H1 (cell line): ENCODE data around the gene PPP3R2. TPM values are rescaled to one million over a fixed set of nuclear protein-coding genes. Genes with fewer than 3 reads are reported as not detected.

Source experiments
- CTCF ChIA-PET: fragments of 300-600 bp; sonication (Branson Sonifier 250); formaldehyde crosslinking; loops from one replicate; lab custom pipeline; 2021; ENCODE audit not compliant: partially characterized antibody; lab: Charles Lee
- POLR2A ChIA-PET: fragments of 300-600 bp; sonication (Branson Sonifier 250); formaldehyde crosslinking; loops from one replicate; lab custom pipeline; 2021; ENCODE audit warnings: inconsistent platforms; ENCODE audit not compliant: partially characterized antibody; lab: Charles Lee
- DNase-seq, 2 experiments: peaks; one replicate each; pipeline versions ENCODE4 v3.0.0 to v3.0.0-alpha.2; 2010 to 2022; ENCODE audit warnings: low spot score in 2 of 2, low read depth in 1 of 2, mixed read lengths in 1 of 2
- FAIRE-seq: peaks from 2 replicates; lab custom pipeline; 2011; peaks lifted over from hg19 to GRCh38; lab: Jason Lieb, UNC
- H2AFZ ChIP-seq: 2 replicates; pipeline ENCODE4 v1.8.1; 2012; ENCODE audit warnings: low read length, inconsistent platforms
- H2AK5ac ChIP-seq: 2 replicates; pipeline ENCODE4 v1.6.1; 2013; ENCODE audit warnings: low read depth, low read length
- H2BK120ac ChIP-seq: replicated peaks from 2 replicates; pipeline ENCODE3; 2013; ENCODE audit warnings: low read depth, low read length, inconsistent platforms
- H2BK12ac ChIP-seq: 2 replicates; pipeline ENCODE4 v1.6.1; 2013; ENCODE audit warnings: low read depth, low read length
- H2BK15ac ChIP-seq: 2 replicates; pipeline ENCODE4 v1.6.1; 2013; ENCODE audit warnings: low read length
- H2BK20ac ChIP-seq: 2 replicates; pipeline ENCODE4 v1.6.1; 2013; ENCODE audit warnings: low read length
- H2BK5ac ChIP-seq: 2 replicates; pipeline ENCODE4 v1.6.1; 2013; ENCODE audit warnings: low read depth, low read length
- H3K14ac ChIP-seq: 2 replicates; pipeline ENCODE4 v1.6.1; 2013; ENCODE audit warnings: inconsistent platforms; ENCODE audit not compliant: insufficient read length
- H3K18ac ChIP-seq: 2 replicates; pipeline ENCODE4 v1.6.1; 2013; ENCODE audit warnings: low read length; ENCODE audit errors: extremely low read depth
- H3K23ac ChIP-seq: 2 replicates; pipeline ENCODE4 v1.6.1; 2013; ENCODE audit warnings: inconsistent platforms; ENCODE audit not compliant: insufficient read length
- H3K23me2 ChIP-seq: 2 replicates; pipeline ENCODE4 v1.6.1; 2013; ENCODE audit warnings: low read depth, low read length
- H3K27ac ChIP-seq: 2 replicates; pipeline ENCODE4 v1.6.1; 2011; ENCODE audit warnings: low read depth, low read length, inconsistent platforms
- H3K27me3 ChIP-seq, 4 experiments: replicated peaks in 1 of 4; 1 replicate in 1 of 4; 2 replicates in 3 of 4; pipeline versions ENCODE4 v1.6.1 to v1.8.1; 2011 to 2013; ENCODE audit warnings: low read length in 3 of 4, mild to moderate bottlenecking in 3 of 4, inconsistent platforms in 2 of 4, mixed read lengths in 2 of 4, moderate library complexity in 1 of 4; ENCODE audit not compliant: control insufficient read depth in 3 of 4, insufficient read depth in 3 of 4; ENCODE audit errors: extremely low read depth in 1 of 4
- H3K36me3 ChIP-seq, 4 experiments: 2 replicates each; pipeline versions ENCODE4 v1.6.1 to v1.8.1; 2011 to 2013; ENCODE audit warnings: mild to moderate bottlenecking in 4 of 4, low read length in 3 of 4, moderate library complexity in 2 of 4, control low read depth in 1 of 4, inconsistent platforms in 1 of 4; ENCODE audit not compliant: insufficient read depth in 4 of 4, control insufficient read depth in 2 of 4
- H3K4ac ChIP-seq: replicated peaks from 2 replicates; pipeline ENCODE3; 2013; ENCODE audit warnings: low read length, low read depth, mixed read lengths, inconsistent platforms; ENCODE audit not compliant: insufficient read length
- H3K4me1 ChIP-seq, 4 experiments: replicated peaks in 1 of 4; 1 replicate in 1 of 4; 2 replicates in 3 of 4; pipeline versions ENCODE4 v1.6.1 to v1.8.1; 2011 to 2013; ENCODE audit warnings: low read length in 3 of 4, inconsistent platforms in 2 of 4, mixed read lengths in 1 of 4; ENCODE audit not compliant: insufficient read depth in 4 of 4, control insufficient read depth in 3 of 4
- H3K4me2 ChIP-seq, 2 experiments: 2 replicates each; pipeline versions ENCODE4 v1.6.1 to v1.8.1; 2011 to 2013; ENCODE audit warnings: low read depth in 2 of 2, low read length in 2 of 2, control low read depth in 1 of 2, inconsistent platforms in 1 of 2, mild to moderate bottlenecking in 1 of 2; ENCODE audit not compliant: insufficient read depth in 1 of 2
- H3K4me3 ChIP-seq, 4 experiments: fragments of 200-600, 300-600 bp in 1 of 4; sonication (generic), shearing (Covaris generic), sonication (Bioruptor Twin) in 1 of 4; 2 replicates each; pipeline versions ENCODE4 v1.5.1 to v1.8.1; 2011 to 2016; ENCODE audit warnings: low read length in 4 of 4, low read depth in 3 of 4, control low read depth in 2 of 4, inconsistent platforms in 2 of 4, mild to moderate bottlenecking in 2 of 4, mixed read lengths in 1 of 4, moderate library complexity in 1 of 4; ENCODE audit not compliant: insufficient read depth in 2 of 4; ENCODE audit errors: extremely low read depth in 1 of 4
- H3K56ac ChIP-seq: replicated peaks from 2 replicates; pipeline ENCODE3; 2013; ENCODE audit warnings: low read depth, mild to moderate bottlenecking, mixed read lengths, low read length, inconsistent platforms; ENCODE audit not compliant: insufficient read length
- H3K79me1 ChIP-seq: 2 replicates; pipeline ENCODE4 v1.6.1; 2013; ENCODE audit warnings: low read depth, low read length, control low read depth
- H3K79me2 ChIP-seq, 2 experiments: 2 replicates each; pipeline versions ENCODE4 v1.6.1 to v1.8.1; 2012 to 2013; ENCODE audit warnings: low read length in 2 of 2, mild to moderate bottlenecking in 2 of 2, inconsistent platforms in 1 of 2; ENCODE audit not compliant: insufficient read depth in 2 of 2, control insufficient read depth in 1 of 2
- H3K9ac ChIP-seq, 4 experiments: replicated peaks in 1 of 4; 1 replicate in 1 of 4; 2 replicates in 3 of 4; pipeline versions ENCODE4 v1.6.1 to v1.8.1; 2011 to 2013; ENCODE audit warnings: low read depth in 3 of 4, low read length in 3 of 4, control low read depth in 2 of 4, mild to moderate bottlenecking in 2 of 4, moderate library complexity in 2 of 4, inconsistent platforms in 1 of 4; ENCODE audit errors: extremely low read depth in 1 of 4
- H3K9me3 ChIP-seq, 2 experiments: 2 replicates each; pipeline versions ENCODE4 v1.6.1 to v1.8.1; 2012 to 2013; ENCODE audit warnings: mild to moderate bottlenecking in 2 of 2, moderate library complexity in 2 of 2, control low read depth in 1 of 2, inconsistent platforms in 1 of 2, low read depth in 1 of 2, low read length in 1 of 2, mixed read lengths in 1 of 2; ENCODE audit not compliant: insufficient read depth in 2 of 2
- H4K20me1 ChIP-seq, 2 experiments: replicated peaks in 1 of 2; 2 replicates each; pipeline versions ENCODE3 to v1.8.1; 2011 to 2013; ENCODE audit warnings: inconsistent platforms in 2 of 2, low read length in 2 of 2, mild to moderate bottlenecking in 1 of 2; ENCODE audit not compliant: insufficient read depth in 2 of 2, control insufficient read depth in 1 of 2
- H4K5ac ChIP-seq: 2 replicates; pipeline ENCODE4 v1.6.1; 2013; ENCODE audit warnings: low read length, low read depth, mixed read lengths, inconsistent platforms; ENCODE audit not compliant: insufficient read length
- H4K8ac ChIP-seq: 2 replicates; pipeline ENCODE4 v1.8.0; 2013; ENCODE audit warnings: mild to moderate bottlenecking, moderate library complexity, low read length, inconsistent platforms; ENCODE audit not compliant: insufficient read depth; ENCODE audit errors: extremely low read depth
- H4K91ac ChIP-seq: replicated peaks from 2 replicates; pipeline ENCODE3; 2013; ENCODE audit warnings: low read length, mixed read lengths, inconsistent platforms; ENCODE audit not compliant: insufficient read length
- EP300 ChIP-seq, 2 experiments: IDR thresholded peaks; 1 replicate in 1 of 2; 2 replicates in 1 of 2; pipeline ENCODE4 v1.6.1; 2011 to 2012; ENCODE audit warnings: low read depth in 2 of 2, low read length in 2 of 2, mild to moderate bottlenecking in 2 of 2, borderline replicate concordance in 1 of 2, inconsistent platforms in 1 of 2, moderate library complexity in 1 of 2
- GTF2F1 ChIP-seq: IDR thresholded peaks from 2 replicates; pipeline ENCODE4 v1.6.1; 2012; ENCODE audit warnings: low read depth, low read length, improper control_type of control experiment, borderline replicate concordance
- KDM5A ChIP-seq: fragments of 200-600 bp; IDR thresholded peaks from 2 replicates; pipeline ENCODE4 v1.7.1; 2012; ENCODE audit warnings: mild to moderate bottlenecking, low read length, inconsistent platforms, mixed read lengths
- MAX ChIP-seq: IDR thresholded peaks from 2 replicates; pipeline ENCODE4 v1.6.1; 2012; ENCODE audit warnings: inconsistent platforms
- NRF1 ChIP-seq: IDR thresholded peaks from 2 replicates; pipeline ENCODE4 v1.6.1; 2011; ENCODE audit warnings: mild to moderate bottlenecking, low read depth, low read length, improper control_type of control experiment
- POLR2AphosphoS5 ChIP-seq: IDR thresholded peaks from 2 replicates; pipeline ENCODE4 v1.6.1; 2011; ENCODE audit warnings: low read depth, low read length
- RBBP5 ChIP-seq: IDR thresholded peaks from 2 replicates; pipeline ENCODE4 v1.7.1; 2012; ENCODE audit warnings: low read depth, mild to moderate bottlenecking, inconsistent platforms, low read length, moderate library complexity, borderline replicate concordance
- SIX5 ChIP-seq: IDR thresholded peaks from 2 replicates; pipeline ENCODE4 v1.6.1; 2011; ENCODE audit warnings: mild to moderate bottlenecking, low read depth, low read length
- SP1 ChIP-seq: IDR thresholded peaks from 2 replicates; pipeline ENCODE4 v1.6.1; 2011; ENCODE audit warnings: low read depth, low read length
- SRF ChIP-seq: IDR thresholded peaks from 2 replicates; pipeline ENCODE4 v1.6.1; 2011; ENCODE audit warnings: mild to moderate bottlenecking, low read depth, low read length, moderate library complexity
- TAF7 ChIP-seq: optimal IDR thresholded peaks from 2 replicates; pipeline ENCODE3; 2011; ENCODE audit warnings: low read depth, mild to moderate bottlenecking, inconsistent platforms, low read length, moderate library complexity, borderline replicate concordance
- YY1 ChIP-seq: IDR thresholded peaks from 2 replicates; pipeline ENCODE4 v1.6.1; 2011; ENCODE audit warnings: low read depth, mild to moderate bottlenecking, low read length
- ZNF274 ChIP-seq: IDR thresholded peaks from 2 replicates; pipeline ENCODE4 v1.7.0; 2012; ENCODE audit warnings: low read length, borderline replicate concordance; ENCODE audit errors: extremely low read depth
- WGBS, 2 experiments: shearing (Covaris generic) in 1 of 2; methylation state at CpG; one replicate each; pipeline versions ENCODE4 v1.1.6 to v1.1.7; 2013 to 2015; ENCODE audit warnings: low lambda C conversion rate in 2 of 2, mixed read lengths in 2 of 2, inconsistent platforms in 1 of 2, low coverage in 1 of 2, missing lambda C conversion rate in 1 of 2; ENCODE audit not compliant: insufficient replicate concordance in 2 of 2, insufficient coverage in 1 of 2, insufficient read length in 1 of 2; ENCODE audit errors: extremely low coverage in 1 of 2, missing lambda C conversion rate in 1 of 2; 5-methylcytosine and 5-hydroxymethylcytosine counted together
- polyA plus RNA-seq, 7 experiments: library from polyadenylated mRNA; depleted of rRNA in 3 of 7; stranded (reverse) in 5 of 7; unstranded in 2 of 7; fragments of >200 nt in 5 of 7; fragments of 200-250 nt in 2 of 7; gene quantifications; 1 replicate in 5 of 7; 2 replicates in 1 of 7; 4 replicates in 1 of 7; pipeline versions ENCODE4 v1.2.1 to v1.2.3, GENCODE V29; 2011 to 2013; ENCODE audit warnings: missing spikeins in 2 of 7, mixed read lengths in 2 of 7
- total RNA-seq: library from RNA; stranded (reverse); fragmentation: NEBNext Ultra II Directional; extraction: Animal tissue kit (Norgen Biotek cat#: 25700); gene quantifications from 2 replicates; pipeline ENCODE4 v1.2.1, GENCODE V29; 2021

PPP3R2 gene
- total and polyA plus RNA-seq, 2 of the 8 experiments (the other 6 are each of a cell fraction or from before 2014, with no cell fraction given): not detected

- Histone ChIP-seq H4K5ac (no peak overlapping the region), H2BK20ac (no peak overlapping the region), H4K91ac (no peak overlapping the region), H3K56ac (no peak overlapping the region), H3K18ac (no peak overlapping the region), H3K27ac (no peak overlapping the region), H3K23ac (no peak overlapping the region), H2BK15ac (no peak overlapping the region), H4K8ac (no peak overlapping the region), H4K20me1 (no peaks in the 10 kb centered on the region), H2BK5ac (no peak overlapping the region), H2BK12ac (no peak overlapping the region), H3K27me3 (no peaks in the 10 kb centered on the region), H3K9ac (no peak overlapping the region), H3K79me1 (no peaks in the 10 kb centered on the region), H2AFZ (no peak overlapping the region), H3K79me2 (no peaks in the 10 kb centered on the region), H3K23me2 (no peaks in the 10 kb centered on the region), H2BK120ac (no peak overlapping the region), H3K4me2 (no peak overlapping the region), H3K14ac (no peak overlapping the region), H3K9me3 (no peaks in the 10 kb centered on the region), H2AK5ac (no peak overlapping the region), H3K4ac (no peak overlapping the region), H3K4me1 (no peaks in the 10 kb centered on the region), H3K36me3 (no peaks in the 10 kb centered on the region), H3K4me3 (no peak overlapping the region)
- DNase-seq (no peak), FAIRE-seq (peak; percentile 13)
- ChIA-PET POLR2A (no interaction called here), CTCF (no interaction called here)
- 84% methylated on average over 1 of the region's 1 CpG; no CpG with 5 or more reads in 1 of the 2 experiments for WGBS, 2 experiments
- TF ChIP-seq YY1 (no peak), NRF1 (no peak), GTF2F1 (no peak), EP300 (IDR thresholded peaks at IDR 0.05; ENCODE audit: borderline replicate concordance in 1 of 2, low read depth in 2 of 2, low read length in 2 of 2) (no peak), SIX5 (no peak), RBBP5 (no peak), SRF (no peak), ZNF274 (no peak), POLR2AphosphoS5 (no peak), KDM5A (no peak), MAX (no peak), SP1 (no peak), TAF7 (no peak)
These were observed 37.8 kb upstream of the PPP3R2 start for GRCh38 chr9:101632611-101633010.
